ENCODE data around the gene NUMBL.

The NUMBL gene

DNA sequence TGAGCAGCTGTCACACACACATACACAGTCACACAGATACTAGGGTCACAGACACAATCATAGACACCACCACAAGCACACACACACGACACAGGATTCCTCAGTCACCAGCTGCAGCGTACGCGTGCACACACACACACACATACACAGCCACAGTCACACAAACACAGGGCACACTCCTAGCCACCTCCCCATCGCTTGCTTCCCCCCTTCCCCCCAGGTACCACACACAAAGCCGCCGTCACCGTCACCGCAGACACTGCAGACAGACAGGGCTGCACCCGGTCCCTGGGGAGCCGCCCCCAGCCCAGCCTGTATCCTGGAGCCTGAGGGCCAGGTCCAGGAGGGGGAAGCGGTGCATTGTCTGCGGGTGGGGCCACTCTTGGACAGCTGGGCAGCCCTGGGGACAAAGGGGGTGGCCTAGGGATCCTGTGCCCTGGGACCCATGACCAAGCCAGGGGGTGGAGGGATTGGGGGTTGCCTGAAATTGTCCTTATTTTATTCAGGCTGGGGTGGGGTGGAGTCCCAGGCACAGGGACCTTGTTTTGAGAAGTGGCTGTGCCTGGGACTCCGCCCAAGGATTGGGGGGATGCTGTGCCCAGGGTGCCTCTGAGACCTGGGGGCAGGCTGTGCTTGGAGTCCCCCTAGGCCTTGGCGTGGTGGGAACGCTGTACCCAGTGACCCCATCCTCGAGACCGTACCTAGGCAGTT lies 957 bp downstream of the NUMBL start:
- no peak for DNase-seq (ENCODE audit: low spot score)

DNA sequence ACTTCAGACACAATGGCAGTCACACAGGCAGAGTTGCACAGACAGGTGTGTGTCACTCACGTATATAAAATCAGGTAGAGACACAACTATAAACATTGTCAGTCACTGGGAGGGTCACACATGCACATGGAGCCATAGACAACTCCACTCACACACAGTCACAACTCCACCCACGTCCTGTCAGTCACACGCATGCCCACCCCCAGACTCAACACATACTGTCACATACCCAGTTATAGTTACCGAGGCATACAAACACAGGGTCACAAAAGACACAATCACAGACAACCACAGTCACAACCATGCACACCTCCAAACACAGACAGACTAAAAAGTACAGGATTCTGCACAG lies 1.5 kb downstream of the NUMBL start:
- DNase-seq (ENCODE audit: low spot score), result no peak

DNA sequence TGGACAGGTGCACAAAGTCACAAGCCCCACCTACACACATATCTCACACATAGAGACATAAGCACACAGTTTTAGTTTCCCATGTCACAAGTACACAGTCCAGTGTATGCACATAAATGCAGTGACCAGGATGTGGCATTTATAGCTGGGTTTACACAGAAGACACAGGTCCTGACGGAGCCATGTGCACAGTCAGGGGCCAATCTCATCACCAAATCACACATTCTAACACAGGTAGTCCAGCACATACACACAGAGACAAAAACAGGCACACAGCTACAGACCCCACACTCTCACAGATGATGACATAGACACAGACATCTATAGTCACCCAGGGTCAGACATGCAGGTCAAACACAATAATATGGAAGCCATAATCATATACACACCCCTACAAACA lies 2.1 kb downstream of the NUMBL start:
- DNase-seq (ENCODE audit: low spot score), result no peak

DNA sequence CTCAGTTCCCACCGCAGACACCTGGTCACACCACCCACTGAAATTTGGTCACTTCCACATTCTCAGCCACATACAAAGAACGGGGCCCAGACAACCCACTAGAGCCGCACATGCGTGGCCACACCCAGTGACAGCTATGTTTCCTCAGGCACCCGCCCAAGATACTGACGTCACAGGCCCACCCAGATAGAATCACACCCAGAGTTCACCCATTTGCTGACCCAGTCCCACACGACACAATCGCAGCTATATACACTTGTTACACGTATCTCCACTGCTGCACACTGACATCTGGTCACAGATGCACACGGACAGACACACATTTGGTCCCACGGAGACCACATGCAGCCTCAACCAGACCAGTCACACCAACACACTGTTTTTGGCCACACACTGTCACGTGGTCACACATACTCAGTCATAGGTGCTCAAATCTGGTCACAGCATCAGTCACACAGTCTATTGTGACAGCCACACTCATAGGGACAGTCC lies 2.9 kb downstream of the NUMBL start:
- no peak for DNase-seq (ENCODE audit: low spot score)

DNA sequence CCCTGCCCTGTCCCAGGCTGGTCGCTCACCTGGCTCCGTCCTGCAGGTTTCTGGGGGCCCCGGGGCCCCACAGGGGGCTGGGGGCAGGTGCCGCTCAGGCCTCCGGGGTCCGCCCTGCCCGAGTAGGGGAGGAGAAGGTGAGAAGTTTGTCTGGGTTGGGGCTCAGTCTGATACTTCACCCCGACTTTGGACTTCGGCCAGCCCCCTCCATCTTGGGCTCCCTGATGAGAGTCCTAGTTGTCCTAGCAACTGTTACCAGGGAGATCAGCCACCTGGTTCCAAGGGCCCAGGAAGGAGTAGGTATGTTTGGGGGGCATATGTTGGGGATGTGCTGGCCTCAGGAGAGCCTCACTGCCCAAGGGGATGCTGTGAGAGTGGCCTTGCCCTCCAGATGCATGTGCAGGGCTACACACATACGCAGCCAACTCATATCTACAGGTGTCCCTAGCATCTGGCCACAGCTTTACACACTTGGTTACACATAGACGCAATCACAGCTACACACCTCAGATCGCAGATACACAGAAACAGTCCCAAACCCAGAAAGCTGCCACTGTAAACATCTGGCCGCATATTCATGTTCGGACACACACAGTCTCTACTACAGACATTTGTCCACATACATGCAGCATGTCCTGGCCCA lies 3.4 kb downstream of the NUMBL start:
- DNase-seq (ENCODE audit: low spot score), result no peak

DNA sequence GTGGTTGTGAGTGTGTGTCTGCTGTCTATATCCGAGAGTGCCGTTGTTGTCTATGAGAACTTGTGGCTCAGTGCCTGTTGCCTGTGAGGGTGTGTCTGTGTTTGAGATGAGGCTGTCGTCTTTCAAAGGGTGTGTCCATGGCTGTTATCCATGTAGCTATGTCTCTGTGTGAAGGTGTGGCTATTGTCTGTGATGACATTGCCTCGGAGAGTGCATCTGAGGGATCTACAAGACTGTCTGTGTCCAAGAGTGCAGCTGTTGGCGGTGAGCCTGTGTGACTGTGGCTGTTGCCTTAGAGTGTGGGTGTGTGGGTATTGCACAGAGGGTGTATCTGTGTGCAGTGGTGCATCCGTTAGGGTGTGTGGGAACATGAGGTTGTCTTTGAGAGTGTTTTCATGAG lies 4.9 kb downstream of the NUMBL start:
- DNase-seq (ENCODE audit: low spot score), result no peak

DNA sequence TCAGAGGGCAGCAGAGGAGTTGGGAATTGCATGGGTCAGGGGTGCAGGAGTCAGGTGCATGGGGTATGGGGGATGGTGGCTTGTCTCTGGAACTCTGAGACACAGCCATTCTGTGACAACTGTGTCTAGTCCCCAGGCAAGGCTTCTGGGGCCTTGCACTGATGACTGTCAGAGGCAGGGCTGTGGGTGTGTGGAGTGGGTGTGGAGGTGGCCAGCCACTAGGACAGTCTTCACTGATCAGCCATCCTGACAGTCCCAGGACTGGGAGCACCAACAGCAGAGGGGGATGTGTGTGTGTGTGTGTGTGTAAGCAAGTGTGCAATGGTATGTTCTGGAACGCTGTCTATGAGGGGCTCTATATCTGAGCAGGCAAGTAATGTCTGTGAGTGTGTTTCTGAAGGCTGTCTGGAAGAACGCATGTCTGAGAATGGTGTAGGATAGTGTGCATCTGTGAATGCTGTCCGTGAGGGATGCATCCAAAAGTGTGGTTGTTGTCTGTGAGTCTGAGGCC lies 5.4 kb downstream of the NUMBL start:
- DNase-seq (ENCODE audit: low spot score), result no peak

DNA sequence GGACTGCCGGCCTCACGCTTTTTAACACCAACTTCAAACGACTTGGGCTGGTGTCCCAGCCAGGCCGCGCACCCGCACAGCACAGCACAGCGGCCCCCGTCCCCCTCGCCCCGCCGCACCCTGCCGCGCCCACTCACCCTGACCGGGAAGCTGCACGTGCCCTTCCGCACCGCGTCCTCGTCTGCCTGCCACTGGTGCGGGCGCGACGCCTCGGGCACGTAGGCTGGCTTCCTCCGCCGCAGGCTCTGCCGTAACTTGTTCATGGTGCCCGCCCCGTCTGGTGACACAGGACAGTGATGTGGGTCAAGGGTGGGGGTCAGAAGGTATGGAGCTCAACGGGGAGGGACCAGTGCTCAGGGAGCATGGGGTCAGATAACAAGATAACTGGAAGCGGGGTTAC lies 6.2 kb downstream of the NUMBL start:
- no peak for DNase-seq (ENCODE audit: low spot score)

DNA sequence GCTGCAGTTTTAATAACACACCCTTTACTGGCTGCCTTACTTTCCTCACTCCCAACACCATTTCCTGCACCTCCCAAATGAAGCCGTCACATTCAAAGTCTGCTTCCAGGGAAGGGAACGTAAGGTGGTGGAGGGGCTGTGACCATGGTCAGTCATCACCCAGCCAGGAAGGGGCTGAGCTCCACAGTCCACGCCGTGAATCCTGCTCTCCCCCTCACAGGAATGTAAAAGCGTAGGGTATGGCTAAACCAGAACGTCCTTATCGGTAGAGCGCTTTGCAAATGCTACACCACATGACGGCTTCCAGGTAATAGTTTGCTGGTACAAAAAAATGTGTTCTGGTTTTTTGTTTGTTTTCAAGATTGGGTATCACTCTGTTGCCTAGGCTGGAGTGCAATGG lies 7.0 kb downstream of the NUMBL start:
- no peak for DNase-seq (ENCODE audit: low spot score)

DNA sequence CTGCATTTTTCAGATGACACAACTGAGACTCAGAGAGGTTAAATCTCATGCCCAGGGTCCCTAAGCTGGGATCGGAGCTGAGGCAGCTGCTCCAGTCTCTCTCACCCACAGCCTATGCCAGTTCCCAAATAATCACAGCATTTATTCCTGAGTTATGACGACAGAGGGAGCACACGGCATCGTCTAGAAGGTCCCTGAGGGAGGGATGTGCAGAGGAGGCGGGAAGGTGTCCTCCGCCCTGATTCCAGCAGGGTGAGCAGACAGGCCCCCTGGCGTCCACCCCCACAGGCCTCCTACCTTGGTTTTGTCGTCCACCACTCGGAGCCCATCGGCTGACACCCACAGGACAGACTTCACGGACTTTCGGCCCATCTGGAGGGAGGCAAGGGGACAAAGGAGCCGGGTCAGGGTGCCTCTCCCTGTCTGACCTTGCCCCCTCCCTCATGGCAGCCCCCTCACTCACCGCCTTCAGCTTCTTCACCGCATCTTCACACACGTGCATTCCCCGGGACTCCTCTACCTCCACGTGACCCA lies 8.0 kb downstream of the NUMBL start:
- no peak for DNase-seq (ENCODE audit: low spot score)

DNA sequence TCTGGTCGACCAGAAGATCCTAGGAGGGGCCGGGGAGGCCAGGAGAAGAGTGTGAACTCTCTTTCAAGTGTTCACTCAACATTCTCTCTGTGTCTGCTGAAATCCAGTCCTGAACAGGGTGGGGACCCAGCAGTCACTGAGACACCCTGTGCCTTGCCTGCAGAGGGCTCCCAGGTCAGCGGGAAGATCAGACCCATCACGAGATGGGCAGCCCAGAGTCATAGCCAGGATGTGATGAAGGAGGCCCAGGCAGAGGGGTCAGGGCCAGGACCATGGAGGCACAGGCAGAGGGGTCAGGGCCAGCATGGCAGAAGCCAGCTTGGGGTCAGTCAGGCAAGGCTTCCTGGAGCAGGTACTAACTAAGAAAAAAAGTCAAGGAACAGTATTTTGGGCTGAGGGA lies 9.4 kb downstream of the NUMBL start:
- DNase-seq (ENCODE audit: low spot score), result no peak

DNA sequence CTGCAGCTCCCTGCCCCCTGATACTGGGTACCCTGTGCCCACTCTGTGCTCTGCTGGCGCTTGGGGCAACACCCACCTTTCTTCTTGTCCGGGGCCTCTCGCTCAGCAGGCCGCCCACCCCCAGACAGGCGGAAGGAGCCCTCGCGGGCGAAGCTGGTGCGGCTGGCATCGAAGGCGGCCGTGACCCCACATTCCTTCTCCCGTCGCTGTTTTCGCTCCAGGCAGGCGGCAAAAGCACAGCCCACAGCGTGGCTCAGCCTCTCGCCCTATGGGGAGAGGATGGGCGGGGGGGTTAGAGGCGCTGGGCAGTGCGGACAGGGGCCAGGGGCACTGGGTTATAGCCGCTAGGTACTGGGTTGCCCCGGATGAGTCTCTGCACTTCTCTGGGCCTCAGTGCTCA lies 13.3 kb downstream of the NUMBL start:
- no peak for DNase-seq (ENCODE audit: low spot score)

DNA sequence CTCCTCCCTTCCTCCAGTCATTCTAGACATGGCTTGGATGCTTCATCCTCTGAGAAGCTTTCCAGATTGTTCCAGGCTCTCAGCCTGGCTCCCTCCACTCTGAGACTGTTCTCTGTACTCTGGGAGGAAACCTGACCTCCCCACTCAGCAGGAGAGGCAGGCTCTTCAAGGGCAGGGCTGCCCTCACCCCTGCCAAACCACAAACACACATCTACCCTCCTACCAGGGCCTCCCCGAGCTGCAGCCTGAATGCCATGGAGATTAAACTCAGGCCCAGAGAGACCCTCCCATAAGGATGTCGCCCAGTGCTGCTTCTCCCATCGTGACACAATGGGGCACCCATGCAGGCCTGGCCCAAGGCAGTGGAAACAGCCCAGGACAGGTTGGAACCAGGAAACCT lies 16.2 kb downstream of the NUMBL start:
- no peak for DNase-seq (ENCODE audit: low spot score)

DNA sequence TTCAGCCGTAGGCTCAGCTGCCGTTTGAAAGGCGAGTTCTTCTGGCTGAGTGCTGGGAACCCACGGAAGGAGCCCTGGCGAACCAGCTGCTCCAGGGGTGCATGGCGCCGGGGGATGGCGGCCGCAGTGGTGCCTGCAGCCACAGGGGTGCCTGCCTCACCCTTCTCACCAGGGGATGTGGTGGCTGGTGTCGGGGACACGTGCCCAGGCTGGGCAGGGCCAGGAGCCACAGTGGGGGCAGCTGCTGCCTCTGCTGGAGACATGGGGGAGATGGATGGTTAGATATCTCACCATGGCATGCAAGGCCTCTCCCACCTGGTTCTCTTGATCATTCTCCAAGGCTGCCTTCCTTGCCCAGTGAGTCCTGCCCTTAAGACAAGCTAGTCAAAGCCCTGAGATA lies 17.1 kb downstream of the NUMBL start:
- DNase-seq (ENCODE audit: low spot score), result no peak

DNA sequence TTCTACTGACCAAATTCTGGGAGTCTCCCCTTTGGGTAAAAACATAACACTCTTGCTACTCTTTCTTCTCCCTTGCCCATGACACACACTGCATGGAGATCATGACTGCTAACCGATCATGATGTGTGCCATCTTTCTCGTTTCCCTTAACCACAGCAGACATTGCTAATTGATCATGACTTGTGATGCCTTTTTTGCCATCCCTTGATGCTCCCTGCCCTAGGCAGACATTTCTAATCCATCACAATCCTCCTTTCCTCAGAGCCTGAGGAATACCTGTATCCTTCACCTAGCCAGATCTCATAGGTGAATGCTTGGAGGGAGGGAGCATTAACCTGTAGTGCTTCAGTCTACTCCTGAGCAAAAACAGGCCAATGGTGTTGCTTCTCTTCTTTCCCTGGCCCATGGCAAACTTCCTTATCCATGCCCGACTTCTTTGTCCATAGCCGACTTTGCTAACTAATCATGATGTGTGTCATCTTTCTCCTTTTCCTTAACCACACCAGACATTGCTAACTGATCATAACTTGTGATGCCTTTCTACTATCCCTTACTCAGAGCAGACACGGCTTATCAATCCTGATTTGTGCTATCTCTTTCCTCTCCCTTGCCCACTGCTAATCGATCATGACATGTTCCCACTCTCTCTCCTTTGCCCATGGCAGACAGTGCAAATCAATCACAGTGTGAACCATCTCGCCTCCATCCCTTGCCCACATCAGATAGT lies 17.7 kb downstream of the NUMBL start:
- DNase-seq (ENCODE audit: low spot score), result no peak

DNA sequence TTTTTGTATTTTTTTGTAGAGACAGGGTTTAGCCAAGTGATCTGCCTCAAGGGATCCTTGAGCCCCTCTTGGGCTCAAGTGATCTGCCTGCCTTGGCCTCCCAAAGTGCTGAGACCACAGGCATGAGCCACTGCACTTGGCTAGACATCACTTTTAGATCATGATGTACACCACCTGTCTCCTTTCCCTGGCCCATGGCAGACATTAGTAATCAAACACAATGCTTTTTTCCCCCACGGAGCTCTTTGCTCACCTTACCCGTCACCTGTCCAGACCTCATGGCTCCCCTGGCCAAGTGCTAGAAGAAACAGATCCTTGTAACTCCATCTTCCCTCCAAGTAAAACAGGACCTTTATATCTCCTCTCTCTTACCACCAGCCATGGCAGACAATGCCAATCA lies 18.4 kb downstream of the NUMBL start:
- DNase-seq (ENCODE audit: low spot score), result no peak

DNA sequence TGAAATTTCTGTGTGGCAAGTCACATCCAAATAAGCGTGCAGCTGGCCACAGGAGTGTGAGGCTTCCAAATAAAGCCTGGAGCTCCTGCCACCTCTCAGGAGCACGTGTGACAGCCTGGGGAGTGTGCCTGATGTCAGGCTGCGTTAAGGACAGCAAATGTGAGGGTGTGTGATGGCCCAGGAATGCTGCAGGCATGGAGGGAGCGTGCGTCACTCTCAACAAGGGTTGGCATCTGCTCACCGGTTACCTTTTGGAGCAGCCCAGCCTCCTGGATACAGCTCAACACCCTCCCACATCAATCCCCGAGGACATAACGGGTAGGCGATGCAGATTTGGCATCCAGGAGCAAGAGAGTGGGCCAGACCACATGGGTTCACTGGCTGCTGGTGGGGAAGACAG lies 19.0 kb downstream of the NUMBL start:
- DNase-seq (ENCODE audit: low spot score), result no peak

DNA sequence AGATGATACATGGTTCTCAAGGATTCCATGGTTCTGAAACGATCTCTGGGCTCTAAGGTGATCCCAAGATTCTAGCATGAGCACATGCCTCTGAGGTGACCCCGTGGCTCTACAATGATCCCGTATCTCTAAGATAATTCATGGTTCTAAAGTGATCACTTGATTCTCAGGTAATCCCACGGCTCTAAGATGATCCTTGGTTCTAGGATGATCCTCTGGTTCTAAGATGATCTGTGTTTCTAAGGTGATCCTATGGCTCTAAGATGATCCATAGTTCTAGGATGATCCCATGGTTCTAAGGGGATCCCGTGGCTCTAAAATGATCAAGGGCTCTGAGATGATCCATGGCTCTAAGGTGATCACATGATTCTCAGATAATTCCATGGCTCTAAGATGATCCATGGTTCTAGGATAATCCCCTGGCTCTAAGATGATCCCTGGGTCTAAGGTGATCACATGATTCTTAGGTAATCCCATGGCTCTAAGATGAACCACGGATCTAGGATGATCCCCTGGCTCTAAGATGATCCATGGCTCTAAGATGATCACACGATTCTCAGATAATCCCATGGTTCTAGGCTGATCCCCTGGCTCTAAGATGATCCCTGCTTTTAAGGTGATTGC lies 21.3 kb downstream of the NUMBL start:
- DNase-seq (ENCODE audit: low spot score), result no peak

DNA sequence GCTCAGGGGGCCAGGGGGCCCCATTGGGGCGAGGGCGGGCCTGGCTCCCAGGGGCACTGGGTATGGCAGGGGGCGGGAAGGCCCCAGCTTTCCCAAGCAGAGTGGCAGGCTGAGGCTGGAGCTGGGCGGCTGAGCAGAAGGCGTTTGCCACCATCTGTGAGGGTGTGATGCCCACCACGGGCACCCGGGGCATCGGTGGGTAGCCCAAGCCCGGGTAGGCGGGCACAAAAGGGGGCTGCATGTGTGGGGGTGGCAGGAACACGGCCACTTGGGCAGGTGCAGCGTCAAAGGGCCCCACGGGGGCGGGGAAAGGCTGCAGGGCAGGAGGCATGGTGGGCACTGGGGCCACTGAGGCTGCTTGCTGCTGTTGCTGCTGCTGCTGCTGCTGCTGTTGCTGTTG lies 22.8 kb downstream of the NUMBL start:
- DNase-seq (ENCODE audit: low spot score), result no peak

DNA sequence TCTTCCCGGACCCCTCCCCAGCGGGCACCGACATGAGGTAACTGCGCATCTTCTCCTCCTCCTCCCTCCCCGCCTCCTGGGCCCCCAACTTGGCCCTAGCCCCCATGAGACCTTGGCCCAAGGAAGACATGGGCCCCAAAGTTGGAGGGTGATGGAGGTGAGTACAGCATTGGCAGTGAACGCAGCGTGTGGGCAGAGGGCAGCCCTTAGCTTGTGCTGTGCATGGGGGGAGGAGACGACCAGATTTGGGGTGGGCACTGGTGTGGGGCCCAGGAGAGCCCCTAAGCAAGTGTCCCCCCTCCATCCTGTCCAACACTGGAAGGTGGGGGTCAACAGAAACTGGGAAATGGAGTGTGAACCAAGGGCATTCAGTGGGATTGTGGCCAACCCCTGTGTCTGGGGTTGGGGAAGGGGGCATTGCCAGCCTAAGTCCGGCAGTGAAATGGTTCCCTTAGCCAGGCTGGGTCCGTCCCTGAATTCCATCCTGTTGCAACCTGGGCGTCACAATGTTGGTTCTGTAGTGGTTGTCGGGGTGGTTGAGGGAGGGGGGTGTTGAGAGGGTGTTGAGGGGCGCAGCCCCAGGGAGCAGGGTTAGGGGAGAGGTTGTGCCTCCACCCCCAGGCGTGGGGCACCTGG lies 23.5 kb downstream of the NUMBL start:
- DNase-seq (ENCODE audit: low spot score), result no peak

DNA sequence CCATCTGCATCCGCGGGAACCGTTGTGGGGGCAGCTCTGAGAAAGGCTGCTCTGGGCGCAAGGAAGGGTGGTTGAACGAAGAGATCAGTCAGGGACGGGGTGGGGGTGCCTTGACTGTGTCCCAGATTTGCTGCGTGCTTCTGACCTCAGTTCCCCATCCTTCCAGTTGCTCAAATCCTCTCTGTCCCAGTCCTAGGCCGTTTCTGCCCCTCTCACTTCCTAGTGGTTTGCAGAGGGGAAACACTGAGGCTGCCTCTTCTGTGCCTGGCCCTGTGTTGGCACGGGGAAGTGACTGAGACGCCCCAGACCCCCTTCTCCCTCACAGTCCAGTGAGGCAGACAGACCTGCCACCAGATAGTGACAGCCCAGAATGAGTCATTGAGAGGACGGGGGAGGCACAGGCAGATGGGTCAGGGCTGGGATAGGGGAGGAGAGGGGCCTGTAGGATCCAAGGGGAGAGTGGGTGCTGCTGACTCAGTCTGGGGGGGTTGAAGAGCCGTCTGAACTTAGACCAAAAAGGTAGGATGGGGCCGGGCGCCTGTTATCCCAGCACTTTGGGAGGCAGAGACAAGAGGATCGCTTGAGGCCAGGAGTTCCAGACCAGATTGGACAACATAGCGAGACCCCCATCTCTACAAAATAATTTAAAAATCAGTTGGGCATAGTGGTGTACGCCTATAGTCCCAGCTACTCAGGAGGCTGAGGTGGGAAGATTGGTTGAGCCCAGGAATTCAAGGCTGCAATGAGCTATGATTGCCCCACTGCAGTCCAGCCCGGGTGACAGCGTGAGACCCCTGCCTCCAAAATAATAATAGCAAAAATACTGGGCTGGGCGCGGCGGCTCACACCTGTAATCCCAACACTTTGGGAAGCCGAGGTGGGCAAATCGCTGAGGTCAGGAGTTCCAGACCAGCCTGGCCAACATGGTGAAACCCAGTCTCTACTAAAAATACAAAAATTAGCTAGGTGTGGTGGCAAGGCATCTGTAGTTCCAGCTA lies 26.5 kb downstream of the NUMBL start:
- DNase-seq (ENCODE audit: low spot score), result no peak

Data from pons (tissue), 1 donor.